ENCODE results near the gene ALPP. TPM values are rescaled to one million over a fixed set of nuclear protein-coding genes. Genes with fewer than 3 reads are reported as not detected.

ALPP gene
- total and polyA plus RNA-seq, 2 of the 13 experiments (the other 11 are each of a cell fraction or from before 2014, with no cell fraction given), result not detected

GRCh38 chr2:232377841-232378734 lies 463 bp upstream of the ALPP start:
- FAIRE-seq (no peak), ATAC-seq (no peak), DNase-seq (ENCODE audit: low spot score) (no peak)
- Histone ChIP-seq H3K27me3 (ENCODE audit: control insufficient read depth in 1 of 2, insufficient read depth in 2 of 2, low read length in 2 of 2) (peaks cover 12 to 72% of the 10 kb centered on the region in 2 experiments), H3K79me2 (ENCODE audit: insufficient read depth, low read length) (no peaks in the 10 kb centered on the region), H3K4me3 (replicated peaks in 1 of 3; ENCODE audit: insufficient read depth in 1 of 3, low read depth in 2 of 3, low read length in 3 of 3) (no peak overlapping the region), H3K4me1 (ENCODE audit: insufficient read depth, low read length) (no peaks in the 10 kb centered on the region), H3K9me3 (ENCODE audit: low read length) (no peaks in the 10 kb centered on the region), H2AFZ (ENCODE audit: low read length) (no peak overlapping the region), H3K36me3 (replicated peaks in 1 of 2; ENCODE audit: control insufficient read depth in 1 of 2, insufficient read depth in 2 of 2, low read length in 2 of 2) (no peaks in the 10 kb centered on the region), H3K4me2 (ENCODE audit: low read depth, low read length) (no peak overlapping the region), H4K20me1 (ENCODE audit: insufficient read depth, low read length) (no peaks in the 10 kb centered on the region), H3K9ac (ENCODE audit: insufficient read depth, low read depth, low read length) (no peak overlapping the region), H3K27ac (ENCODE audit: extremely low read length, insufficient read depth, low read length) (no peak overlapping the region)
- WGBS (ENCODE audit: low lambda C conversion rate), result 18% methylated on average over 12 of the region's 17 CpGs
- intact Hi-C loops (cut with micrococcal nuclease; ENCODE audit: unreplicated experiment), result no loop called here
- no TSS peak for BruUV-seq (replicated peaks)
- in situ Hi-C loops (cut with HindIII; ENCODE audit: extremely low pct_ligation_motif_present, low pct_unique_long_range_greater_than_20kb), result no loop called here
- POLR2A ChIA-PET, result no interaction called here
- CTCF ChIA-PET (ENCODE audit: low intra/inter-chr PET ratio, low total read pairs), result no interaction called here
- TF ChIP-seq NPAS2 (CRISPR knock-in tag; IDR thresholded peaks at IDR 0.05; ENCODE audit: borderline replicate concordance), result no peak
- TF ChIP-seq ZNF646 (CRISPR knock-in tag; IDR thresholded peaks at IDR 0.05), result no peak
- TF ChIP-seq ZBTB33 (CRISPR knock-in tag; IDR thresholded peaks at IDR 0.05), result no peak
- no peak for TF ChIP-seq POLR2AphosphoS5 (IDR thresholded peaks at IDR 0.05; ENCODE audit: low read depth, low read length)
- TF ChIP-seq ZNF530 (CRISPR knock-in tag; IDR thresholded peaks at IDR 0.05; ENCODE audit: low read depth), result no peak
- no peak for TF ChIP-seq AKNA (CRISPR knock-in tag; IDR thresholded peaks at IDR 0.05; ENCODE audit: borderline replicate concordance)
- no peak for TF ChIP-seq REPIN1 (CRISPR knock-in tag; IDR thresholded peaks at IDR 0.05; ENCODE audit: borderline replicate concordance, low read depth)
- TF ChIP-seq MED13 (CRISPR knock-in tag; IDR thresholded peaks at IDR 0.05), result no peak
- no peak for TF ChIP-seq ZNF460 (CRISPR knock-in tag; IDR thresholded peaks at IDR 0.05; ENCODE audit: borderline replicate concordance)
